ENCODE results near the gene TIMP3.
"Not testable (repeated sequence)": the region's sequence is repeated elsewhere in the genome, so short reads cannot be mapped to it uniquely, and the experiment has no call there.

Gene TIMP3

GRCh38 chr22:32858121-32858703, 56.7 kb downstream of the TIMP3 start:
- DNase-seq = no peak

GRCh38 chr22:32858957-32859356, 57.5 kb downstream of the TIMP3 start:
- no peak for DNase-seq

- no peak for DNase-seq
Measured at GRCh38 chr22:32859743-32860142, 58.2 kb downstream of the TIMP3 start.

- no peak for DNase-seq
Measured at GRCh38 chr22:32861330-32861729, 59.8 kb downstream of the TIMP3 start.

- no peak for DNase-seq
Measured at GRCh38 chr22:32862083-32862482, 60.6 kb downstream of the TIMP3 start.

- DNase-seq = no peak
Measured at GRCh38 chr22:32862936-32863661, 61.6 kb downstream of the TIMP3 start.

- no peak for DNase-seq
Measured at GRCh38 chr22:32864041-32864440, 62.5 kb downstream of the TIMP3 start.

GRCh38 chr22:32864596-32864995, 63.1 kb downstream of the TIMP3 start:
- DNase-seq = no peak

GRCh38 chr22:32866953-32867352, 65.4 kb downstream of the TIMP3 start:
- no peak for DNase-seq

GRCh38 chr22:32868946-32869345, 67.4 kb downstream of the TIMP3 start:
- DNase-seq = no peak

- DNase-seq = no peak
Measured at GRCh38 chr22:32870474-32870873, 69.0 kb downstream of the TIMP3 start.

- not testable (repeated sequence) for DNase-seq
Measured at GRCh38 chr22:32873604-32874003, 72.1 kb downstream of the TIMP3 start.

GRCh38 chr22:32874385-32874784, 72.9 kb downstream of the TIMP3 start:
- DNase-seq = no peak

GRCh38 chr22:32874976-32875375, 73.5 kb downstream of the TIMP3 start:
- no peak for DNase-seq

- no peak for DNase-seq
Measured at GRCh38 chr22:32876516-32876915, 75.0 kb downstream of the TIMP3 start.

- DNase-seq = no peak
Measured at GRCh38 chr22:32877196-32877595, 75.7 kb downstream of the TIMP3 start.

- DNase-seq = no peak
Measured at GRCh38 chr22:32879550-32879949, 78.0 kb downstream of the TIMP3 start.

- no peak for DNase-seq
Measured at GRCh38 chr22:32880061-32880460, 78.6 kb downstream of the TIMP3 start.

GRCh38 chr22:32880505-32880892, 79.0 kb downstream of the TIMP3 start:
- no peak for DNase-seq

GRCh38 chr22:32880893-32881596, 79.5 kb downstream of the TIMP3 start:
- DNase-seq = no peak

- DNase-seq = no peak
Measured at GRCh38 chr22:32882360-32882755, 80.9 kb downstream of the TIMP3 start.

- no peak for DNase-seq
Measured at GRCh38 chr22:32882774-32883530, 81.4 kb downstream of the TIMP3 start.

- no peak for DNase-seq
Measured at GRCh38 chr22:32887324-32887980, 85.9 kb downstream of the TIMP3 start.

All from stimulated activated CD4-positive, alpha-beta T cell treated with anti-CD3 and anti-CD28 coated beads, Interleukin-2, amount 100 ng/mL, for 48 hours (primary cell).